H7 (cell line): Measurements from ENCODE around the gene CCL16. TPM values are rescaled to one million over a fixed set of nuclear protein-coding genes. Genes with fewer than 3 reads are reported as not detected.
"Not testable (repeated sequence)": the region's sequence is repeated elsewhere in the genome, so short reads cannot be mapped to it uniquely, and the experiment has no call there.

ENCODE experiments used
- DNase-seq: peaks from one replicate; pipeline ENCODE4 v3.0.0; 2012
- H3K27me3 ChIP-seq: 2 replicates; pipeline ENCODE4 v1.6.0; 2011; ENCODE audit warnings: mild to moderate bottlenecking, low read length; ENCODE audit not compliant: control insufficient read depth, insufficient read depth
- H3K36me3 ChIP-seq: replicated peaks from 2 replicates; pipeline ENCODE4 v1.5.1; 2011; ENCODE audit warnings: low read length; ENCODE audit not compliant: control insufficient read depth, insufficient read depth
- H3K4me3 ChIP-seq: 2 replicates; pipeline ENCODE4 v1.5.1; 2011; ENCODE audit warnings: low read depth, mild to moderate bottlenecking, control low read depth, low read length, moderate library complexity; ENCODE audit not compliant: insufficient read depth
- total RNA-seq: library from RNA; depleted of rRNA; stranded (reverse); fragments of >200 nt; shearing (Covaris generic); gene quantifications from 2 replicates; pipeline ENCODE4 v1.2.3, GENCODE V29; 2014

Gene CCL16
- total RNA-seq, 1 experiment from 2014 or later = not detected

DNA sequence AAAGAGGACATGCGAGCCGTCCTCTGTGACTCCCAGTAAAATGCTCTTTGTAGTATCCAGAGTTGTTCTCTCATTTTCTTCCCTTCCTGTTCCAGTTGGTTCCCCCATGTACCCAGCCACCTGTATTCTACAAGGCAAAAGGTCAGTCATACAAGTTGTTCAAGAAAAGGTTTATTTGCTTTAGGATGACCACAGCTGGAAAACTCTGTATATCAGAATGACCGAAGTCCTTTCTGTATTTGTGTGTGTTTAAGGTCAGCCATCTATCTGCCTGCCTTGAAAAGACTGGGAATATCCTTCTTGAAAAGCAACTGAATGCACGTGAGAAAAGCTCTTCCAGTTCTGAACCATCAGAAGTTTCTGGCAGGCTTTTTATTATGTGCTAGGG, 8.4 kb downstream of the CCL16 start:
- H3K4me3 ChIP-seq = no peak overlapping the region
- DNase-seq = no peak
- no peaks in the 10 kb centered on the region for H3K36me3 ChIP-seq
- H3K27me3 ChIP-seq = no peaks in the 10 kb centered on the region

GRCh38 chr17:35972535-35972934, 8.8 kb downstream of the CCL16 start:
- no peak for DNase-seq
- Histone ChIP-seq H3K4me3 (no peak overlapping the region), H3K36me3 (no peaks in the 10 kb centered on the region), H3K27me3 (no peaks in the 10 kb centered on the region)

GRCh38 chr17:35972066-35972465, 9.2 kb downstream of the CCL16 start:
- Histone ChIP-seq H3K27me3 (no peaks in the 10 kb centered on the region), H3K4me3 (no peak overlapping the region), H3K36me3 (no peaks in the 10 kb centered on the region)
- no peak for DNase-seq

- DNase-seq = peak; percentile 70
- Histone ChIP-seq H3K4me3 (no peak overlapping the region), H3K36me3 (no peaks in the 10 kb centered on the region), H3K27me3 (no peaks in the 10 kb centered on the region)
Measured at GRCh38 chr17:35969558-35970380, 11.5 kb downstream of the CCL16 start.

- no peak for DNase-seq
- H3K36me3 ChIP-seq = no peaks in the 10 kb centered on the region
- no peaks in the 10 kb centered on the region for H3K27me3 ChIP-seq
- no peak overlapping the region for H3K4me3 ChIP-seq
Measured at GRCh38 chr17:35968520-35969054, 12.7 kb downstream of the CCL16 start.

DNA sequence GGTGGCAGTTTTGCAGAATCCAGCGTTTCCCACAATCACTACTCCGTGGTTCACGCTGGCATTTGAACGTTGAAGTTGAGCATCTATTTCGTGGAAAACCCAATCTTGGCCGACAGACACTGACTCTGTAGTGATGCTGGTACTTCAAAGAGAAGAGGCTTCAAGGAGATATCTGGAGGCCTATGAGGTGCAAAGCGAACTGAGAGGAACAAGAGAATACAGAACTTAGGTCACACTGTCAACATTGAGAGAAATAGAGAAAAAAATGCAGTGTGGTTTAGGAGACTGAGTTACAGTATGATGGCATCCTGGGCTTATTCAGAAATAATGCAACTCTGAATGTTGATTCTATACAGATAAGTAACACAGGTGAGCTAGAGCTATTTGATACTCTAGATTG, 16.0 kb downstream of the CCL16 start:
- Histone ChIP-seq H3K36me3 (no peaks in the 10 kb centered on the region), H3K27me3 (no peaks in the 10 kb centered on the region), H3K4me3 (no peak overlapping the region)
- no peak for DNase-seq

DNA sequence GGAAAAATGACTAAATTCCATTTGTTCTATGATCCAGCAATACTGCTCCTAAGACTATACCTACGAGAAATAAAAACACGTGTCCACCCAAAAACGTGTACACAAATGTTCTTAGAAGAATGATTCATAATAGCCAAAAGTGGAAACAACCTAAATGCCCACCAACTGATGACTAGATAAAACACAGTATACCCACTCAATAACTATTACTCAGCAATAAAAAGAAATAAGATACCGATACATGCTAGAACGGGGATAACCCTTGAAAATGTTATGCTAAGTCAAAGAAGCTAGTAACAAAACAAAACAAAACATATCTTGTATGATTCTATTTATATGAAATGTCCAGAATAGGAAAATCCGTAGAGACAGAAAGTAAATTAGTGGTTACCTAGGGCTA, 17.6 kb downstream of the CCL16 start:
- H3K27me3 ChIP-seq = no peaks in the 10 kb centered on the region

GRCh38 chr17:35953720-35954119, 27.6 kb downstream of the CCL16 start:
- Histone ChIP-seq H3K27me3 (no peaks in the 10 kb centered on the region), H3K4me3 (no peak overlapping the region), H3K36me3 (no peaks in the 10 kb centered on the region)
- DNase-seq = no peak

More for the DNA sequence above, 17.6 kb downstream of the CCL16 start:
- DNase-seq = no peak
- no peaks in the 10 kb centered on the region for H3K36me3 ChIP-seq
- no peak overlapping the region for H3K4me3 ChIP-seq

DNA sequence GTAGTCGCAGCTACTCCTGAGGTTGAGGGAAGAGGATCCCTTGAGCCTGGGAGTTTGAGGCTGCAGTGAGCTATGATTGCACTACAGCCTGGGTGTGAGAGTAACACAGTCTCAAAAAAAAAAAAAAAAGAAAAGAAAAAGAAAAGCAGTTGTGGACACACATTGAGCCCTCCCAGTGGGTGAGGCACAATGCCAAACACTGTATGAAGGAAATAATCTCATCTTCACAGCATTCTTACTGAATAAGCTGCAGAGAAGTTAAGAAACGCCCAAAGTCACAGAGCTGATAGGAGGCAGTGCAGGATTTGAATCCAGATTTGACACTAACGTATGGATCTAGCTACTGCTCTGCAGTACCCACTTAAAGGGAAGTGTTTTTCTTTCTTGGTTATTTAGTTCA, 31.9 kb downstream of the CCL16 start:
- Histone ChIP-seq H3K27me3 (no peaks in the 10 kb centered on the region), H3K4me3 (no peak overlapping the region), H3K36me3 (no peaks in the 10 kb centered on the region)
- DNase-seq = no peak

DNA sequence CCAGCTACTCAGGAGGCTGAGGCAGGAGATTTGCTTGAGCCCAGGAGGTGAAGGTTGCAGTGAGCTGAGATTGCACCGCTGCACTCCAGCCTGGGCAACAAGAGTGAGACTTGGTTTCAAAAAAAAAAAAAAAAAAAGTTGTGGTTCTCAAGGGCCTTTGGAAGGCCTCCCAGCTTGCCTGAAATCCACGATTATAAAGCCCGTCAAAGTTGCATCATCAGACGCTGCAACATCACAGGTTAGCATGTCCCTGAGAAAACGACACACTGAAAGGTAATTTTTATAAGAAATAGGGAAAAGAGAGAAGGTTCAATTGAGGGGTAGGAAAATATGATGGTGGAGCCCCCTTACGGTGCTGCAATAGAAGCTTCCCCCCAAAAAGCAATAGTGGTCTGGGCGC, 33.2 kb downstream of the CCL16 start:
- H3K4me3 ChIP-seq = no peak overlapping the region
- H3K27me3 ChIP-seq = no peaks in the 10 kb centered on the region
- no peak for DNase-seq
- H3K36me3 ChIP-seq = no peaks in the 10 kb centered on the region

GRCh38 chr17:35947156-35947585, 34.1 kb downstream of the CCL16 start:
- peak; percentile 53 for DNase-seq

DNA sequence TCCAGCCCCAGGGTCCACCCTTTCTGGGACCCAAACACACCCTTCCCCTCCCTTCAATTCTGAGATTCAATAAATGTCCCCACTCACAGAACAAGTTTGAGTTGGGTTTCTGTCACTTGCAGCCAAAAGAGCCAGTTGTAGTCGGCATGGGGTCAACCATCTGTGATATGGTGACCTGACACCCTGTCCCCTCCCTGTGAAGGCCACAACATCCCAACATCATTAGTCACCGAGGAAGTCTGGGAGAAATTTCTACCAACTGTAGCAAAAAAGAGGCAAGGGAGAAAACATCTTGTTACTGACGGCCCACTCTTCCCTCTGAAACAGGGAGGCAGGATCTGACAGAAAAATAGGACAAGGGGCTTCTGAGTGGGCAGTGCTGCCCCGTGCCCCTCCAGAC, 37.1 kb downstream of the CCL16 start:
- H3K4me3 ChIP-seq = no peak overlapping the region

More at GRCh38 chr17:35947156-35947585, 34.1 kb downstream of the CCL16 start:
- Histone ChIP-seq H3K27me3 (no peaks in the 10 kb centered on the region), H3K4me3 (no peak overlapping the region), H3K36me3 (no peaks in the 10 kb centered on the region)

GRCh38 chr17:35943537-35943936, 37.8 kb downstream of the CCL16 start, which contains the start of gene LYZL6:
Gene LYZL6, minus strand, starts transcription at chr17:35943713. Its CDS starts 4,357 bp downstream, at chr17:35939356.
- DNase-seq = no peak
- Histone ChIP-seq H3K4me3 (no peak within 1 kb of the TSS), H3K27me3 (no peaks in the 10 kb centered on the region), H3K36me3 (no peaks in the 10 kb centered on the region)

More for the DNA sequence above, 37.1 kb downstream of the CCL16 start:
- Histone ChIP-seq H3K36me3 (no peaks in the 10 kb centered on the region), H3K27me3 (no peaks in the 10 kb centered on the region)
- no peak for DNase-seq

- DNase-seq = no peak
- no peak overlapping the region for H3K4me3 ChIP-seq
- H3K36me3 ChIP-seq = no peaks in the 10 kb centered on the region
- H3K27me3 ChIP-seq = no peaks in the 10 kb centered on the region
Measured at GRCh38 chr17:35942588-35943186, 38.6 kb downstream of the CCL16 start.

DNA sequence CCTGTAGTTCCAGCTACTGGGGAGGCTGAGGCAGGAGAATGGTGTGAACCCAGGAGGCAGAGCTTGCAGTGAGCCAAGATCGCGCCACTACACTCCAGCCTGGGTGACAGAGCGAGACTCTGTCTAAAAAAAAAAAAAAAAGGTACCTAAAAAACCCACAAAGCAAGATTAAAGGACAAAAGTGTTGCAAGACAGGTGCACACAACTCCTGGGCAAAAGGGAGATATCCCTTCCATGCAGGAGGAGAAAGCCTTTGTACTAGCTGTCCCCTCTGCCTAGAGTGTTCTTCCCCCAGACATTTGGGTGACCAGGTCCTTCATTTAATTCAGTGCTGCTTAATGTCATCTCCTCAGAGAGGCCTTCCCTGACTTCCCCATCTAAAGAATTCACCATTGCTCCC, 42.8 kb downstream of the CCL16 start:
- not testable (repeated sequence) for DNase-seq, H3K27me3 ChIP-seq, H3K36me3 ChIP-seq, H3K4me3 ChIP-seq
